HG02840 (cell line): Measurements from ENCODE around the gene COBLL1.

Experiments
- ATAC-seq: cut with Tn5 transposase; IDR thresholded peaks from one replicate; pipeline ENCODE4 v1.9.1; 2021; ENCODE audit warnings: mild to moderate bottlenecking, moderate library complexity, moderate number of reproducible peaks; ENCODE audit not compliant: unreplicated experiment, low FRiP score

COBLL1 gene

GRCh38 chr2:164794432-164795231 is 47.0 kb downstream of the COBLL1 start:
- no peak for ATAC-seq

GRCh38 chr2:164794016-164794415 is 47.6 kb downstream of the COBLL1 start:
- no peak for ATAC-seq

GRCh38 chr2:164793529-164793928 is 48.1 kb downstream of the COBLL1 start:
- ATAC-seq, result no peak

GRCh38 chr2:164792316-164793170 is 49.1 kb downstream of the COBLL1 start:
- ATAC-seq, result no peak

GRCh38 chr2:164789968-164790367 is 51.7 kb downstream of the COBLL1 start:
- ATAC-seq, result no peak

GRCh38 chr2:164786787-164787186 is 54.8 kb downstream of the COBLL1 start:
- no peak for ATAC-seq

GRCh38 chr2:164785457-164785856 is 56.2 kb downstream of the COBLL1 start:
- no peak for ATAC-seq

- no peak for ATAC-seq
These were observed 57.2 kb downstream of the COBLL1 start for GRCh38 chr2:164784376-164784775.

- no peak for ATAC-seq
These were observed 59.3 kb downstream of the COBLL1 start for GRCh38 chr2:164782323-164782722.

- no peak for ATAC-seq
These were observed 60.2 kb downstream of the COBLL1 start for GRCh38 chr2:164781394-164781793.

GRCh38 chr2:164780611-164781178 is 60.9 kb downstream of the COBLL1 start:
- ATAC-seq, result no peak

- ATAC-seq, result no peak
These were observed 62.1 kb downstream of the COBLL1 start for GRCh38 chr2:164779383-164780057.

GRCh38 chr2:164778723-164779122 is 62.9 kb downstream of the COBLL1 start:
- no peak for ATAC-seq

- no peak for ATAC-seq
These were observed 63.7 kb downstream of the COBLL1 start for GRCh38 chr2:164777847-164778461.

- ATAC-seq, result no peak
These were observed 68.0 kb downstream of the COBLL1 start for GRCh38 chr2:164773635-164774034.

GRCh38 chr2:164773091-164773490 is 68.5 kb downstream of the COBLL1 start:
- no peak for ATAC-seq

- ATAC-seq, result no peak
These were observed 69.7 kb downstream of the COBLL1 start for GRCh38 chr2:164771897-164772296.

- ATAC-seq, result no peak
These were observed 71.2 kb downstream of the COBLL1 start for GRCh38 chr2:164770421-164770916.

GRCh38 chr2:164766954-164767320 is 74.7 kb downstream of the COBLL1 start:
- no peak for ATAC-seq
